MM.1S (cell line): ENCODE measurements around the gene SMPD2.

Source experiments
- DNase-seq: peaks from one replicate; pipeline ENCODE4 v3.0.0-alpha.2; 2015
- H2AFZ ChIP-seq: fragments of 300-600 bp; sonication (generic); 2 replicates; pipeline ENCODE4 v1.6.0; 2016; ENCODE audit warnings: antibody characterized with exemption, low read length
- H3F3A ChIP-seq: fragments of 300-600 bp; sonication (generic); 2 replicates; pipeline ENCODE4 v1.6.1; 2016; ENCODE audit warnings: mild to moderate bottlenecking, antibody characterized with exemption, low read length, moderate library complexity, mixed read lengths; ENCODE audit not compliant: insufficient read depth
- H3K27ac ChIP-seq: fragments of 300-600 bp; sonication (generic); 2 replicates; pipeline ENCODE4 v1.5.1; 2016; ENCODE audit warnings: mild to moderate bottlenecking, low read length
- H3K27me3 ChIP-seq: fragments of 300-600 bp; sonication (generic); replicated peaks from 2 replicates; pipeline ENCODE4 v1.6.0; 2016; ENCODE audit warnings: low read length; ENCODE audit not compliant: insufficient read depth
- H3K36me3 ChIP-seq: fragments of 300-600 bp; sonication (generic); replicated peaks from 2 replicates; pipeline ENCODE4 v1.6.1; 2016; ENCODE audit warnings: mild to moderate bottlenecking, low read length, mixed read lengths; ENCODE audit not compliant: insufficient read depth
- H3K4me1 ChIP-seq: fragments of 300-600 bp; sonication (generic); 2 replicates; pipeline ENCODE4 v1.6.1; 2016; ENCODE audit warnings: low read length, mixed read lengths
- H3K4me2 ChIP-seq: fragments of 300-600 bp; sonication (generic); 2 replicates; pipeline ENCODE4 v1.6.0; 2016; ENCODE audit warnings: low read depth, low read length
- H3K4me3 ChIP-seq: fragments of 300-600 bp; sonication (generic); 2 replicates; pipeline ENCODE4 v1.5.1; 2016; ENCODE audit warnings: low read length, mixed read lengths
- H3K79me2 ChIP-seq: fragments of 300-600 bp; sonication (generic); 2 replicates; pipeline ENCODE4 v1.6.1; 2016; ENCODE audit warnings: mixed run types, low read length, mixed read lengths
- H3K9ac ChIP-seq: fragments of 300-600 bp; sonication (generic); 2 replicates; pipeline ENCODE4 v1.6.1; 2016; ENCODE audit warnings: low read length, mixed read lengths
- H3K9me2 ChIP-seq: fragments of 300-600 bp; sonication (generic); replicated peaks from 2 replicates; pipeline ENCODE4 v1.6.1; 2016; ENCODE audit warnings: mild to moderate bottlenecking, low read length, mixed read lengths; ENCODE audit not compliant: insufficient read depth
- H3K9me3 ChIP-seq: fragments of 300-600 bp; sonication (generic); replicated peaks from 2 replicates; pipeline ENCODE4 v1.6.1; 2016; ENCODE audit warnings: mild to moderate bottlenecking, low read length, mixed read lengths; ENCODE audit not compliant: insufficient read depth
- H4K20me1 ChIP-seq: fragments of 300-600 bp; sonication (generic); 2 replicates; pipeline ENCODE4 v1.6.1; 2016; ENCODE audit warnings: mild to moderate bottlenecking, low read length, moderate library complexity, mixed read lengths; ENCODE audit not compliant: insufficient read depth
- EZH2 ChIP-seq: fragments of 300-600 bp; sonication (generic); optimal IDR thresholded peaks from 2 replicates; pipeline ENCODE3; 2017; ENCODE audit warnings: low read depth, mild to moderate bottlenecking, antibody characterized with exemption, low read length, mixed read lengths
- EZH2phosphoT487 ChIP-seq: fragments of 300-600 bp; sonication (generic); IDR thresholded peaks from 2 replicates; pipeline ENCODE4 v1.6.1; 2018; ENCODE audit warnings: antibody characterized with exemption, low read length
- TF ChIP-seq, protein P1 (sequence below): fragments of 300-600 bp; sonication (generic); IDR thresholded peaks from 2 replicates; pipeline ENCODE4 v1.5.1; 2016; ENCODE audit warnings: antibody characterized with exemption, low read length, mixed read lengths

Gene SMPD2

DNA sequence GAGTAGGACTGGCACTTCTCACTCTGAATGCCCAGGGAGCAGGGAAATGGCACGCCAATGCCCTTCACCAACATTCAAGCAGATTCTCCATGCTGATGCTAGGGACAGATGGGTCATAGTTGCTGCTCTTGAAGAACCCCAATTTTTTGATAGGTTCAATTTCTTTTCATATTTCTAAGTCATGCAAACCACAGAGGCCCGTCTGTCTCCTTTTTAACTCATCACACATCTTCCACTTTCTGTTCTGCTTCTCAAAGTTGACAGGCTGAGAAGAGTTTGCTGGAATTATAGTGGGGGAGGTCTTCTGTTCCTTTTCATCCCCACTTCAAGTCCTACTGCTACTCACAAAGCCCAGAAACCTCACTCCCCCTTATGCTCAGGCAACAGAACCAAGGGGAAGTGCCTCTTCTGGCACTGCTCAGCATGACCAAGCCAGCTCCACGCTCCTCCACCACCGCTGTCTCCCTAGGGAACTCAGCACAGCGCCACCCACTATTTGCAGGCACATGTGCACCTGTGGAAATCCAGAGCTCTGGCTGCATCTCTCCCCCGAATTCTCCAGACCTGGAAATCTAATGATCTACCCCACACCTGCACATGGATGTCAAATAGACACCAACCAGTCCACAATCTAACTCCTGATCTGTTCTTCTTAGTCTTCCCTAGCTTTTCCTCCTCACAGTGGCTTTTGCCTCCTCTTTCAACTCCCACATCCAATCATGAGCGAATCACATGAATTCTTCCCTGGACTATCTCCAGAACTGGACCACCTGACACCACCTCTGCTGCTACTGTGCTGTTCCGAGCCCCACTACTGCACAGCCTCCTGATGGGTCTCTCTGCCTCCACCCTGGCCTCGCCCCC lies 31.8 kb downstream of the SMPD2 start:
- Histone ChIP-seq H3K4me2 (no peak overlapping the region), H3K4me3 (no peak overlapping the region), H3K27ac (no peak overlapping the region), H3K4me1 (0 out of 2 replicates have a peak, but pooled peaks cover 6% of the 10 kb centered on the region), H4K20me1 (no peaks in the 10 kb centered on the region), H3K36me3 (peaks cover 5% of the 10 kb centered on the region; the same call in 1 of the 2 replicates), H3K9me3 (no peaks in the 10 kb centered on the region), H3F3A (no peaks in the 10 kb centered on the region), H3K27me3 (no peaks in the 10 kb centered on the region), H3K79me2 (peaks cover 58% of the 10 kb centered on the region), H3K9ac (no peak overlapping the region), H2AFZ (no peak overlapping the region), H3K9me2 (no peaks in the 10 kb centered on the region)
- TF ChIP-seq EZH2 = no peak
- TF ChIP-seq, protein P1, sequence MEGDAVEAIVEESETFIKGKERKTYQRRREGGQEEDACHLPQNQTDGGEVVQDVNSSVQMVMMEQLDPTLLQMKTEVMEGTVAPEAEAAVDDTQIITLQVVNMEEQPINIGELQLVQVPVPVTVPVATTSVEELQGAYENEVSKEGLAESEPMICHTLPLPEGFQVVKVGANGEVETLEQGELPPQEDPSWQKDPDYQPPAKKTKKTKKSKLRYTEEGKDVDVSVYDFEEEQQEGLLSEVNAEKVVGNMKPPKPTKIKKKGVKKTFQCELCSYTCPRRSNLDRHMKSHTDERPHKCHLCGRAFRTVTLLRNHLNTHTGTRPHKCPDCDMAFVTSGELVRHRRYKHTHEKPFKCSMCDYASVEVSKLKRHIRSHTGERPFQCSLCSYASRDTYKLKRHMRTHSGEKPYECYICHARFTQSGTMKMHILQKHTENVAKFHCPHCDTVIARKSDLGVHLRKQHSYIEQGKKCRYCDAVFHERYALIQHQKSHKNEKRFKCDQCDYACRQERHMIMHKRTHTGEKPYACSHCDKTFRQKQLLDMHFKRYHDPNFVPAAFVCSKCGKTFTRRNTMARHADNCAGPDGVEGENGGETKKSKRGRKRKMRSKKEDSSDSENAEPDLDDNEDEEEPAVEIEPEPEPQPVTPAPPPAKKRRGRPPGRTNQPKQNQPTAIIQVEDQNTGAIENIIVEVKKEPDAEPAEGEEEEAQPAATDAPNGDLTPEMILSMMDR = no peak
- no peak for TF ChIP-seq EZH2phosphoT487
- no peak for DNase-seq

DNA sequence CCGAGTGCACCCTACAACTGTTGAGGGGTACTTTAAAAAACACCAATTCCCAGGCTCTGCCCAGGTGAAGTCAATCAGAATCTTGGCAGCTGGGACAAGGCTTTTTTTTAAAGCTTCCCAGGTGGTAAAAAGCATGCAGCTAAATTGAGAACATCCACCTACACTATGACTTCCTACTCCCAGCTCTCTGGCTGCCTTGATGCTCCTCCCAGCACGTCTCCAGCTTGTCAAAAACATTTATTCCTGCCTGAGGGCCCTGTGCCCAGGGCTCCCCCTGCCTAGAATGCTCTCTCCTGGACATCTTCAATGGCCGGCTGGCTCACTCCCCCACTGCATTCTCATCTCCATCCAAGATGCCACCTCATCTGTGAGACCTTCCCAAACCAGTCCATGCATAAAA lies 32.6 kb downstream of the SMPD2 start:
- no peak overlapping the region for H3K4me3 ChIP-seq
- no peaks in the 10 kb centered on the region for H3K9me2 ChIP-seq
- H3K27ac ChIP-seq = no peak overlapping the region
- no peak overlapping the region for H3K9ac ChIP-seq
- H4K20me1 ChIP-seq = no peaks in the 10 kb centered on the region
- DNase-seq = no peak
- no peaks in the 10 kb centered on the region for H3K27me3 ChIP-seq
- no peak overlapping the region for H2AFZ ChIP-seq
- peaks cover 64% of the 10 kb centered on the region for H3K79me2 ChIP-seq
- TF ChIP-seq, protein P1 = no peak
- no peak for TF ChIP-seq EZH2phosphoT487
- TF ChIP-seq EZH2 = no peak
- H3K4me1 ChIP-seq = peaks cover 8% of the 10 kb centered on the region; the same call in 1 of the 2 replicates
- H3K4me2 ChIP-seq = no peak overlapping the region
- peaks cover 5% of the 10 kb centered on the region; the same call in 1 of the 2 replicates for H3K36me3 ChIP-seq
- no peaks in the 10 kb centered on the region for H3K9me3 ChIP-seq
- H3F3A ChIP-seq = no peaks in the 10 kb centered on the region

DNA sequence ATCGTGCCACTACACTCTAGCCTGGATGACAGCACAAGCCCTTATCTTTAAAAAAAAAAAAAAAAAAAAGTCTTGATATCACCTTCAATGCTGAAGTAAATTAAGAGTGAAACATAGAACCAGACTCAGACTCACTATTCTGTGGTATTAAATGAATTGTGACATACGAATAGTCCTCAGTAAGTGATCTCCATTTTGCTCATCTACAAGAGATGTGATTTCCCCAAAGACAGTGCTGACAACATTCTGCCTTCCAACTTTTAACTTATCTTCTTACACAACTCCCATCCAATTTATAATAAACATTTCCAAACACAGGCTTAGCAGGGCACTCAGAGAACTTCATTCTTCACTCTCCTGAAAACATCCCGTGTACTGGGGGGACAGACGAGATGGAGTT lies 34.5 kb downstream of the SMPD2 start:
- Histone ChIP-seq H3K4me2 (no peak overlapping the region), H3K4me3 (no peak overlapping the region), H3K9me3 (no peaks in the 10 kb centered on the region), H3K27ac (no peak overlapping the region), H4K20me1 (no peaks in the 10 kb centered on the region), H3K27me3 (no peaks in the 10 kb centered on the region), H3F3A (no peaks in the 10 kb centered on the region), H3K9ac (no peak overlapping the region), H3K4me1 (peaks cover 22% of the 10 kb centered on the region), H3K9me2 (no peaks in the 10 kb centered on the region), H3K36me3 (peaks cover 5% of the 10 kb centered on the region; the same call in 1 of the 2 replicates), H2AFZ (no peak overlapping the region), H3K79me2 (peaks cover 82% of the 10 kb centered on the region)
- no peak for DNase-seq
- no peak for TF ChIP-seq EZH2phosphoT487
- TF ChIP-seq, protein P1 = no peak
- no peak for TF ChIP-seq EZH2
